ENCODE data around the gene C18orf63. TPM values are rescaled to one million over a fixed set of nuclear protein-coding genes. Genes with fewer than 3 reads are reported as not detected.

C18orf63 gene
- total and polyA plus RNA-seq, 4 donors, result not detected

GRCh38 chr18:74360852-74361655 lies 45.4 kb downstream of the C18orf63 start:
- Histone ChIP-seq H3K9me3 (ENCODE audit: control insufficient read depth in 4 of 4, low read length in 3 of 4) (no peaks in the 10 kb centered on the region), H3K36me3 (ENCODE audit: control insufficient read depth in 4 of 4, insufficient read depth in 3 of 4, low read depth in 1 of 4, low read length in 3 of 4) (no peaks in the 10 kb centered on the region), H3K27me3 (ENCODE audit: control insufficient read depth in 4 of 4, insufficient read depth in 4 of 4, low read length in 3 of 4) (no peaks in the 10 kb centered on the region), H3K4me1 (ENCODE audit: control insufficient read depth in 4 of 4, insufficient read depth in 4 of 4, low read length in 3 of 4) (peaks cover 2 to 12% (median 8%) of the 10 kb centered on the region in 4 donors), H3K27ac (ENCODE audit: low read depth in 1 of 2, low read length in 2 of 2) (no peak overlapping the region), H3K4me3 (ENCODE audit: low read depth in 1 of 3, low read length in 3 of 3) (no peak overlapping the region), H3K9ac (ENCODE audit: low read depth in 1 of 2, low read length in 2 of 2) (no peak overlapping the region)
- WGBS, result 95% methylated on average over 22 of the region's 22 CpGs
- TF ChIP-seq EGR1 (IDR thresholded peaks at IDR 0.05; ENCODE audit: low read depth in 2 of 2), result no peak
- TF ChIP-seq TAF1 (conservative IDR thresholded peaks at IDR 0.05), result no peak
- no peak for TF ChIP-seq ATF3 (IDR thresholded peaks at IDR 0.05)
- TF ChIP-seq NR2F2 (IDR thresholded peaks at IDR 0.05), result no peak
- no peak for TF ChIP-seq SP1 (IDR thresholded peaks at IDR 0.05)
- no peak for TF ChIP-seq GABPA (IDR thresholded peaks at IDR 0.05 in 1 of 2, conservative IDR thresholded peaks at IDR 0.05 in 1 of 2)
- TF ChIP-seq REST (IDR thresholded peaks at IDR 0.05), result no peak
- no peak for TF ChIP-seq CTCF (IDR thresholded peaks at IDR 0.05; ENCODE audit: low read depth, low read length, missing input control)
- TF ChIP-seq ZBTB33 (IDR thresholded peaks at IDR 0.05), result no peak
- no peak for TF ChIP-seq FOXA1 (IDR thresholded peaks at IDR 0.05)
- no peak for TF ChIP-seq HNF4G (IDR thresholded peaks at IDR 0.05)
- no peak for TF ChIP-seq JUND (IDR thresholded peaks at IDR 0.05)
- TF ChIP-seq RXRA (IDR thresholded peaks at IDR 0.05), result no peak
- no peak for TF ChIP-seq HNF4A (conservative IDR thresholded peaks at IDR 0.05)
- DNase-seq (ENCODE audit: low spot score), result no peak

GRCh38 chr18:74367905-74368304 lies 52.3 kb downstream of the C18orf63 start:
- Histone ChIP-seq H3K27ac (ENCODE audit: low read depth in 1 of 2, low read length in 2 of 2) (peak overlapping the region; percentile 56 to 78), H3K27me3 (ENCODE audit: control insufficient read depth in 4 of 4, insufficient read depth in 4 of 4, low read length in 3 of 4) (no peaks in the 10 kb centered on the region), H3K4me1 (ENCODE audit: control insufficient read depth in 4 of 4, insufficient read depth in 4 of 4, low read length in 3 of 4) (peaks cover 0 to 12% (median 7%) of the 10 kb centered on the region in 4 donors), H3K9me3 (ENCODE audit: control insufficient read depth in 4 of 4, low read length in 3 of 4) (no peaks in the 10 kb centered on the region), H3K36me3 (ENCODE audit: control insufficient read depth in 4 of 4, insufficient read depth in 3 of 4, low read depth in 1 of 4, low read length in 3 of 4) (no peaks in the 10 kb centered on the region), H3K9ac (ENCODE audit: low read depth in 1 of 2, low read length in 2 of 2) (no peak overlapping the region), H3K4me3 (ENCODE audit: low read depth in 1 of 3, low read length in 3 of 3) (no peak overlapping the region)
- WGBS, result 41% methylated on average over 10 of the region's 10 CpGs
- TF ChIP-seq HNF4A (conservative IDR thresholded peaks at IDR 0.05), result peak; percentile 75 to 86
- peak; percentile 89 to 94 for TF ChIP-seq RXRA (IDR thresholded peaks at IDR 0.05)
- TF ChIP-seq GABPA (IDR thresholded peaks at IDR 0.05 in 1 of 2, conservative IDR thresholded peaks at IDR 0.05 in 1 of 2), result no peak
- peak in 1 of 2 donors; percentile 26 for TF ChIP-seq JUND (IDR thresholded peaks at IDR 0.05)
- TF ChIP-seq YY1 (IDR thresholded peaks at IDR 0.05), result peak; percentile 54
- peak; percentile 68 for TF ChIP-seq MAX (IDR thresholded peaks at IDR 0.05)
- peak; percentile 38 for TF ChIP-seq NR2F2 (IDR thresholded peaks at IDR 0.05)
- TF ChIP-seq ZBTB33 (IDR thresholded peaks at IDR 0.05), result no peak
- peak; percentile 60 for TF ChIP-seq SP1 (IDR thresholded peaks at IDR 0.05)
- peak in 1 of 2 donors; percentile 22 for TF ChIP-seq RAD21 (IDR thresholded peaks at IDR 0.05)
- DNase-seq (ENCODE audit: low spot score), result no peak

Data from liver (tissue), 9 donors.